Stimulated activated CD8-positive, alpha-beta memory T cell treated with anti-CD3 and anti-CD28 coated beads, Interleukin-15, amount 100 ng/mL, for 1 hour (primary cell): ENCODE data around the gene TMEM254.
"Not testable (repeated sequence)": the region's sequence is repeated elsewhere in the genome, so short reads cannot be mapped to it uniquely, and the experiment has no call there.

Experiments used
- DNase-seq: peaks from one replicate; pipeline ENCODE4 v3.0.0-alpha.2; 2020; ENCODE audit warnings: low read depth

Gene TMEM254

DNA sequence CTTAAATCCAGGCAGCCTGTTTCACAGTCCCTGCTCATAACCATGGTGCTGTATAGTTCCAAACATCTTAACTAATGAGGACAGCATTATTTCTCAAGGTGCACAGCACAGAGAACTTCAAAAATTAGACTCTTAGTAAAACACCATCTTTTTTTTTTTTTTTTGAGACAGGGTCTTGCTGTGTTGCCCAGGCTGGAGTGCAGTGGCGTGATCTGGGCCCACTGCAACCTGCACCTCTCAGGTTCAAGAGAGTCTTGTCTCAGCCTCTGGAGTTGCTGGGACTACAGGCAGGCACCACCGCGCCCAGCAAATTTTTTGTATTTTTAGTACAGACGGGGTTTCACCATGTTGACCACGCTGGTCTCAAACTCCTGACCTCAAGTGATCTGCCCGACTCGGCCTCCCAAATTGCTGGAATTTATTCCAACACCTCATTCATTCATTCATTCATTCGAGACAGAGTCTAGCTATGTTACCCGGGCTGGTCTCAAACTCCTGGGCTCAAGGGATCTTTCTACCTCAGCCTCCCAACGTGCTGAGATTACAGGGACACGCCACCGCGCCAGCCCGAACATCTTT is 507 bp upstream of the TMEM254 start:
- DNase-seq = no peak

DNA sequence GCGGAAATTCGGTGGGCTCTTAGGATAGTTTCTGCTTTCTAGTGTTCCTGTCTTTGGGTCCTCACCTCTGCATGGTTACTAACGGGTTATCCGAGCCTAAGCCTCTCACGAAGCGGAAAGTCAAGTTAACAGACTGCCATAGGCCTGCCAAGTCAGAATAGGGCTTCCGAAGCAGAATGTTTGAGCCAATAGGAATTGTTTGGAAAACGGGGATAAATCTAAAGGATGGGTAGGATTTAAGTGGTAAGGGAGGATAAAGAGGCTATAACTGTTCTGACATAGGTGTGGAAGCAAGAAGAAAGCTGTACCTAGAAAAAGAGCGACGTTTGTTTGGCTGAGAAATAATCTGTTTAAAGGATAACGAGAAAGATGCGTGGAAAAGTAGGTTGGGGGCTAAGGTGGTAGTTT is 851 bp downstream of the TMEM254 start:
- DNase-seq = no peak

DNA sequence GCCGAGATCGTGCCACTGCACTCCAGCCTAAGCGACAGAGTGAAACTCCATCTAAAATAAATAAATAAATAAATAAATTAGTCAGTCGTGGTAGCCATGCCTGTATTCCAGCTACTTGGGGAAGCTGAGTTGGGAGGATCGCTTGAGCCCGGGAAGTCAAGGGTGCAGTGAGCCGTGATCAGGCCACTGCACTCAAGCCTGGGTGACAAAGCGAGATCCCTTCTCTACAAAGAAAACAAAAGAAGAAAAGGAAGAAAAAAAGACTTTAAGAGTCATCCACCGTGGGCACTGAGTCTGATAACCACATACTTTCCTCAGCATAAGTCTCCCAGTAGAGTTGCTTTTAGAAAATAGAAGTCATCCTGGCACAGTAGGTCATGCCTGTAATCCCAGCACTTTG is 2.6 kb downstream of the TMEM254 start:
- DNase-seq = no peak

DNA sequence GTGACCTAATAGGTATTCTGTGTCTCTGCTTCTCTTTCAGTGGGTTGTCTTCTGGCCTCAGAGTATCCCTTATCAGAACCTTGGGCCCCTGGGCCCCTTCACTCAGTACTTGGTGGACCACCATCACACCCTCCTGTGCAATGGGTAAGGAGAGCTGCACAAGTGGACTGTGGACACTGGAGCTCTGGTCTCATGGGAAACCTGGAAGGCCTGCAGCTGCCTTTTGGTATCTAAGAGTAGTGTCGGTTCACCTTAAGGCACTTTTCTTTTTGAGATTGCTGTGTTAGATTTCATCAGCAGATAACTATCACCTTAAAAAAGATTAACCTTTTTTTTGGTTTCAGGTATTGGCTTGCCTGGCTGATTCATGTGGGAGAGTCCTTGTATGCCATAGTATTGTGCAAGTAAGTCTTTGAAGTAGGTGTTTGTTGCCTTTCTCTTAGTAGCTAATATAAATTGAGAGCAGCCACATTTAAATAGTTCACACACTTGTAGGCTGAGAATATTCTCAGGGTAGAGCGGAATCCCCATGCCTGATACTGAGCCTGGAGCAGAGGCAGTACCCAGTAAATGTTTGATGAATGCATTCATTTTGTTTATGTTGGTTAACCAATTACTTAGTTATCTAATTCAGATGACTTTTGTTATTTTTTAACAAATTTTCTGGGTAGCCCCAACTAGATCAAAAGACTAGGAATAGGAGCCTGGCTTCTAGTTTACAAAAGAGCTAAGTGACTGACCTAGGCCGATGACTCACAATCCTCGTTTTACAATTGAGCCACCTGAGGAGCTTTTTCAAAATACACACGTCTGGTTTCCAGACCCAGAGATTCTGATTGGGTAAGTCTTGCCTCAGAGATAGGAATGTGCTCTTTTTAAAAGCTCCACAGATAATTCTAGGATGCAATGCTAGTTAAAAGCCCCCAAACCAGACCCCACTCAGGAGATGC is 3.6 kb downstream of the TMEM254 start:
- DNase-seq = no peak

DNA sequence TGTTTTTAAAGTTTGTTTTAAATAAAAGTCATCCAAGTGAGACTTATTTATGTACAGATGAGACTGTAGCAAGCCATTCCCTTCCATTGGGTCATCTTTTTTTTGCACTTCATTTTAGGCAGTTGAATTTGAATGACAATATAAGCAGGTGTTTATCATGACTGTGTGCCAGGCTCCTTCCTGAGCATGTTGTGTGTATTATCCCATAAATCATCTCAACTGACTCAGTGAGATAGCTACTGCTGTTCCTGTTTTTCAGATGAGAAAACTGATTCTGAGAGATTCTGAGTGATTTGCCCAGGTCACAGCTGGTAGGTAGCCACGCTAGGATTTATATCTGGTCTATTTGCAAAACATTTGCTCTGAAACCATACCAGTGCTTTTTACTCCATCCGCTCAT is 11.7 kb downstream of the TMEM254 start:
- DNase-seq = no peak

- no peak for DNase-seq
Observed at GRCh38 chr10:80094231-80094630, 15.8 kb downstream of the TMEM254 start.

- DNase-seq = not testable (repeated sequence)
Observed at GRCh38 chr10:80098272-80098671, 19.8 kb downstream of the TMEM254 start.

- DNase-seq = not testable (repeated sequence)
Observed at GRCh38 chr10:80099295-80099694, 20.8 kb downstream of the TMEM254 start.

DNA sequence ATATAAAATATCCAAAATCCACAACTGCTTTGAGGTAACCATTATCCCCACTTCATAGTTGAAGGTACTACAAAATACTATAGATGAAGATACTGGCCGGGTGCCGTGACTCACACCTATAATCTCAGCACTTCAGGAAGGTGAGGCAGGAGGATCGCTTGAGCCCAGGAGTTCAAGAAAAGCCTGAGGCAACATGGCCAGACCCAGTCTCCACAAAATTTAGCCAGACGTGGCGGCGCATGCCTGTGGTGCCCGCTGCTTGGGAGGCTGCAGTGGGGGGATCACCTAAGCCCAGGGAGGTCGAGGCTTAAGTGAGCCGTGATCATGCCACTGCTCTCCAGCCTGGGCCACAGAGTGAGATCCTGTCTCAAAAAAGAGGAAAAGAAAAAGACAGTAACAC is 21.7 kb downstream of the TMEM254 start:
- no peak for DNase-seq

DNA sequence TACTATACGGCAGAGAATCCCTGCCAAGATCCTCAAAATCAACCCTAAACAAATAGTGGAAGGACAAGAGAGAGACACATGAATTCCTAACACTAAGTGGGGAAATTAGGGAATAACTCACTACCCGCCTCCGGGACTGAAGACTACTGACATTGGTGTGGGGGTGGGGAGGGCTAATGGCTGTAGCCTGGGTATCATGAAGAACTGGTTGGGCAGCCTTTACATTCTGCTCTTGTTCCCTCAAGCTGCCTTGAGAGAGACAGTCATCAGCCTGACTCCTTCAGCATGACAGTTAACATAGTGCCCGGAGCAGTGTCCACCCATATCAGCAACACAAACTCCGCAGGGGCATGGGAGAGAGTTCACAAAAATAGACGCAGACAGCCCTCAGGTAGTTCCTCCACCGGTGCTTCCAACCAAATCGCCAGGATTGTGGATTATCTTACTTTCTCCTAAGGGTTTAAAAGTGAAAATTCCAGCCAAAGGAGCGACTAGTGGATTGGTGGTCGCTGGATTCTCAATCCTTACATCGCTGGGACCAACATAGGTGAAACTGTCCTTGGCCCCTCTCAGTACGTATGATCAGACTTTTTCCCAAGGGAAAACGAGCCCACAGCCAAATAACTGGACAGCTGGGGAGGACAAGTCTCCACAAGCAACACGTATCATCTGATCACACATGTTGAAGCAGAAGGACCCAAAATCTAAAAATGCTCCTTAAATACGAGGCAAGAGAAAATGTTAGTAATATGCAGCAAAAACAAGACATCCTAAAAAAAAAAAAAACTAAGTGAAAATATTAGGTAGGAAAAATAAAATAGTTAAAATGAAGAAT is 22.6 kb downstream of the TMEM254 start:
- no peak for DNase-seq

GRCh38 chr10:80104066-80104926 is 25.8 kb downstream of the TMEM254 start:
- no peak for DNase-seq

DNA sequence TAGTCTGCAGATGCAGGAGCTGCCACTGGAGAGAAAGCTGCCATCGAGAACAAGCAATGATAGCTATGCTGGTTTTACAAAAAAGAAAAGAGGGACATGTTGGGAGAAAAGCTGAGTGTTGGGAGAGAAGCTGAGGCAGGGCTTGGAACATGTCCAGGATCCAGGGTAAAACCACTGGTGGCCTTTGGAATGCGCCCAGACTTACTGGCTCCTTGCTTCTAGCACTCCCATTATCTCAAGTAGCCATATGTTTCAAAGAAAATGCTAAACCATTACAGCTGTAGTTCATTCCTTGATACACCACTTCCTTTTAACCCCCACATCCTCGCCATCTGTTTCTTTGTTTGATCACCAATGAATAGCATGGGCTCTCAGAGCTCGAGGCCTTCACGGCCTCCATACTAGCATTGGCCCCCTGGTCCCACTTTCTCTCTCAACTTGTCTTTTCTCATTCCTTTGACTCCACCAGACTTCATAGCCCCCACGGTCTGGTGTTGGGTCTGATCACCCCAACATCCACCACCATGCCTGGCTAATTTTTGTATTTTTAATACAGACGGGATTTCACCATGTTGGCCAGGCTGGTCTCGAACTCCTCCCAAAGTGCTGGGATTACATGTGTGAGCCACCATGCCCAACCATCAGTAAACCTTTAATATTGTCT is 30.2 kb downstream of the TMEM254 start:
- no peak for DNase-seq

- no peak for DNase-seq
Observed at GRCh38 chr10:80110986-80111385, 32.5 kb downstream of the TMEM254 start.

GRCh38 chr10:80118669-80119068 is 40.2 kb downstream of the TMEM254 start:
- DNase-seq = no peak

- no peak for DNase-seq
Observed at GRCh38 chr10:80122110-80122710, 43.7 kb downstream of the TMEM254 start.

DNA sequence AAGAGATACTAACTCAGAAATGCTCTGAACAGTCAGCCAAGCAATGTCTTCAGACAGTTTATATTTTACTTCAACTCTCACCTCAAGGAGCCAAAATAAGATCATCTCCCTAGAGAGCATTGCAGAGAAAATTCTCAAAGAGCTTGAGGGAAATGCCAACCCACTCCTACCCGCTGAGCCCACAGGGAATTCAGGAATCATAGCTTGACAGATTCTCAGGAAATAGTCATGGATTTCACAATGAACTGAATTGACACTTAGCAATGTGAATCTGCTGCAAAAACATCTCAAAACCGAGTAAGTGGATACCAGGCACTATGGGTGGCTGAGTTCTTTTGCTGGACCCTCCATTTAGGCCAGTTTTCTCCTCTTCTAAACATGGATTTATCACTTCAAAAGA is 44.3 kb downstream of the TMEM254 start:
- no peak for DNase-seq

- no peak for DNase-seq
Observed at GRCh38 chr10:80126876-80127275, 48.4 kb downstream of the TMEM254 start.

DNA sequence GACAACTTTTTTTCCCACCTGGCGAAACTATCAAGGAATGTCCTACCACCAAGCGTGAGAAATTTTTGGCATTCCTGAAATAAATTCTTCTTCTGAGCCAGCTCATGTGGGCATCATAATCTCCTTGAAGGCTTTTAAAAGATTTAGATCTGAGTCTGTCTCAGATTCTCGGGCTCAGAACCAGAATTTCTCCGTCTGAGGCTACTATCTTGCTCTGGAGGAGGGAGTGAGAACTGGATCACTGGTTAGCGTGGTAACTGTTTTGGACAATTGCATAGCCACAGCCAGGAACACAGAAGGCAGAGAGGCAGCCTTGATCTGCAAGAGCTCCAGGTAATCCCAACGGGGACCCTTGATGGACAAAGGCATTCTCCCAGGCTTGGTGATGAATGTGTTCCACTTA is 53.0 kb downstream of the TMEM254 start:
- no peak for DNase-seq

DNA sequence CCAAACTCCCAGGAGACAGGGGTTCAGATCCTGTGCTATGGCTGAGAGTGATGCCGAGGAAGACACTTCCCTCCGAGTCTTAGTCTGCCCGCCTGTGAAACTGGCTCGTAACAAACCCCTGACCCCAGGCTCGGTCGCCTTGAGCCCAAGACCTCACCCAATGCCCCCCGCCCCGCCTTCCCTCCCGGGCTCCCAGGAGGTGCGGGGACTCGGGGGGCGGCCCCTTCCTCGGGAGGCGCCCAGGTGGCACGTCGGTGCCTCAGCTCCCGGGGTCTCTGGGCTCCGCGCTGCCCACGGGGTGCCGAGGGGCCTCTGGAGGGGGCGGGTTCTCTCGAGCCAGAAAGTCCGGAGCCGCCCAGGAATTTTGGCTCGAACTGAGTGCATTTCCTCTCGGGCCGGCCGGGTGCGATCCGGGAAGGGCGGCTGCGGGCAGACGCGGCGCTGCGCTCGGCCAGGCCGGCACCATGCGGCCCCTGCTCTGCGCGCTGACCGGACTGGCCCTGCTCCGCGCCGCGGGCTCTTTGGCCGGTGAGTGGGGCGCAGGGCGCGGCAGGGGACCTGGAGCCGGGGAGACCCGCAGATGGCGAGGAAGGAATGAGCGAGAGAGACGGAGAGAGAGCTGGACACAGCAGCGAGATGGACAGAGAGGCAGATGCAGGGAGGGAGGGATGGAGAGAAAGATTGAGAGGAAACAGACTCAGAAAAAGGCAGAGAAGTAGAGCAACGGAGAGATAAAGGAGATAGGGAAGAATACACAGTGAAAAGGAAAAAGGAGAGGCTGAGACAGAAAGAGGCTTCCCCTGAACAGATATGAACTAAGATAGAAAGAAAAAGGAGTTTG is 54.1 kb downstream of the TMEM254 start, which contains the start of gene PLAC9:
TSS of gene PLAC9 (plus strand) at position 432 of the 841 bp plus-strand sequence. CDS start at position 465, 33 bp downstream.
- no peak for DNase-seq

- no peak for DNase-seq
Observed at GRCh38 chr10:80133206-80133605, 54.7 kb downstream of the TMEM254 start.
